GM18951 (cell line): ENCODE data around the gene MACROD1.

Experiments
- POLR2A ChIP-seq: IDR thresholded peaks from 4 replicates; pipeline ENCODE4 v1.6.1; 2011; ENCODE audit warnings: mild to moderate bottlenecking; ENCODE audit not compliant: insufficient read length, insufficient read depth; ENCODE audit errors: extremely low read depth
- in situ Hi-C: fragments of 300-500 bp; cut with MboI; formaldehyde crosslinking; loops from one replicate; pipeline ENCODE4 v1.12.0; 2022; ENCODE audit warnings: low sequenced_read_pairs, mixed read lengths, inconsistent platforms; ENCODE audit not compliant: unreplicated experiment

The MACROD1 gene

GRCh38 chr11:64152841-64153691 is 12.8 kb downstream of the MACROD1 start:
- in situ Hi-C loops = loop anchor here (10.0 kb wide), 1 partner anchor 318 kb away; the partner anchor contains the start of gene MARK2

GRCh38 chr11:64151337-64151736 is 14.6 kb downstream of the MACROD1 start:
- TF ChIP-seq POLR2A = no peak
- in situ Hi-C loops = loop anchor here (10.0 kb wide), 1 partner anchor 317 kb away; the partner anchor contains the start of gene MARK2

More at GRCh38 chr11:64152841-64153691, 12.8 kb downstream of the MACROD1 start:
- TF ChIP-seq POLR2A = no peak

GRCh38 chr11:64150481-64151239 is 15.3 kb downstream of the MACROD1 start:
- TF ChIP-seq POLR2A = no peak
- in situ Hi-C loops = loop anchor here (10.0 kb wide), 1 partner anchor 316 kb away; the partner anchor contains the start of gene MARK2

GRCh38 chr11:64150051-64150450 is 15.9 kb downstream of the MACROD1 start:
- in situ Hi-C loops = loop anchor here (10.0 kb wide), 1 partner anchor 315 kb away; the partner anchor contains the start of gene MARK2
- TF ChIP-seq POLR2A = no peak

GRCh38 chr11:64148917-64149617 is 16.8 kb downstream of the MACROD1 start:
- in situ Hi-C loops = no loop called here
- TF ChIP-seq POLR2A = no peak

GRCh38 chr11:64148226-64148916 is 17.5 kb downstream of the MACROD1 start:
- in situ Hi-C loops = no loop called here
- TF ChIP-seq POLR2A = no peak

GRCh38 chr11:64146036-64146955 is 19.6 kb downstream of the MACROD1 start:
- in situ Hi-C loops = no loop called here
- no peak for TF ChIP-seq POLR2A

GRCh38 chr11:64144587-64145472 is 21.1 kb downstream of the MACROD1 start:
- no peak for TF ChIP-seq POLR2A
- in situ Hi-C loops = no loop called here

GRCh38 chr11:64141081-64141783 is 24.7 kb downstream of the MACROD1 start:
- no peak for TF ChIP-seq POLR2A
- in situ Hi-C loops = no loop called here

- TF ChIP-seq POLR2A = no peak
- in situ Hi-C loops = no loop called here
These were observed 25.8 kb downstream of the MACROD1 start for GRCh38 chr11:64140082-64140481.
